ENCODE data around the gene GPR3. TPM values are rescaled to one million over a fixed set of nuclear protein-coding genes. Genes with fewer than 3 reads are reported as not detected.
A peak's percentile ranks its signal among the peaks of the same experiment; 100 is the strongest.

The GPR3 gene
- total and polyA plus RNA-seq, 10 of the 15 experiments (the other 5 are each of a cell fraction or from before 2014, with no cell fraction given): 0.33 to 1.4 (median 0.63) TPM; not detected in 3

GRCh38 chr1:27357281-27358037 lies 35.0 kb upstream of the GPR3 start (continued):
- TF ChIP-seq, protein P1, sequence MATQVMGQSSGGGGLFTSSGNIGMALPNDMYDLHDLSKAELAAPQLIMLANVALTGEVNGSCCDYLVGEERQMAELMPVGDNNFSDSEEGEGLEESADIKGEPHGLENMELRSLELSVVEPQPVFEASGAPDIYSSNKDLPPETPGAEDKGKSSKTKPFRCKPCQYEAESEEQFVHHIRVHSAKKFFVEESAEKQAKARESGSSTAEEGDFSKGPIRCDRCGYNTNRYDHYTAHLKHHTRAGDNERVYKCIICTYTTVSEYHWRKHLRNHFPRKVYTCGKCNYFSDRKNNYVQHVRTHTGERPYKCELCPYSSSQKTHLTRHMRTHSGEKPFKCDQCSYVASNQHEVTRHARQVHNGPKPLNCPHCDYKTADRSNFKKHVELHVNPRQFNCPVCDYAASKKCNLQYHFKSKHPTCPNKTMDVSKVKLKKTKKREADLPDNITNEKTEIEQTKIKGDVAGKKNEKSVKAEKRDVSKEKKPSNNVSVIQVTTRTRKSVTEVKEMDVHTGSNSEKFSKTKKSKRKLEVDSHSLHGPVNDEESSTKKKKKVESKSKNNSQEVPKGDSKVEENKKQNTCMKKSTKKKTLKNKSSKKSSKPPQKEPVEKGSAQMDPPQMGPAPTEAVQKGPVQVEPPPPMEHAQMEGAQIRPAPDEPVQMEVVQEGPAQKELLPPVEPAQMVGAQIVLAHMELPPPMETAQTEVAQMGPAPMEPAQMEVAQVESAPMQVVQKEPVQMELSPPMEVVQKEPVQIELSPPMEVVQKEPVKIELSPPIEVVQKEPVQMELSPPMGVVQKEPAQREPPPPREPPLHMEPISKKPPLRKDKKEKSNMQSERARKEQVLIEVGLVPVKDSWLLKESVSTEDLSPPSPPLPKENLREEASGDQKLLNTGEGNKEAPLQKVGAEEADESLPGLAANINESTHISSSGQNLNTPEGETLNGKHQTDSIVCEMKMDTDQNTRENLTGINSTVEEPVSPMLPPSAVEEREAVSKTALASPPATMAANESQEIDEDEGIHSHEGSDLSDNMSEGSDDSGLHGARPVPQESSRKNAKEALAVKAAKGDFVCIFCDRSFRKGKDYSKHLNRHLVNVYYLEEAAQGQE (IDR thresholded peaks at IDR 0.05; ENCODE audit: low read depth, low read length): no peak
- TF ChIP-seq TCF12 (IDR thresholded peaks at IDR 0.05; ENCODE audit: low read depth, low read length) (peak; percentile 87), EGR1 (IDR thresholded peaks at IDR 0.05; ENCODE audit: borderline replicate concordance in 1 of 2, low read depth in 2 of 2, low read length in 2 of 2) (peak in 1 of 2 experiments; percentile 80; a peak in 2 of 3 replicates), TCF7 (IDR thresholded peaks at IDR 0.05; ENCODE audit: borderline replicate concordance) (no peak), BACH1 (IDR thresholded peaks at IDR 0.05; ENCODE audit: borderline replicate concordance) (peak; percentile 34; the same call in 1 of the 2 replicates), KLF5 (IDR thresholded peaks at IDR 0.05; ENCODE audit: partially characterized antibody) (peak; percentile 57), SMC3 (IDR thresholded peaks at IDR 0.05; ENCODE audit: borderline replicate concordance, low read length) (peak; percentile 70), HCFC1 (IDR thresholded peaks at IDR 0.05; ENCODE audit: low read length) (no peak), YBX1 (IDR thresholded peaks at IDR 0.05) (no peak), TCF3 (IDR thresholded peaks at IDR 0.05; ENCODE audit: borderline replicate concordance, insufficient read depth, low read depth, low read length) (peak; percentile 94), RAD21 (IDR thresholded peaks at IDR 0.05; ENCODE audit: insufficient read depth, low read depth, low read length) (peak; percentile 49), POLR2AphosphoS2 (IDR thresholded peaks at IDR 0.05; ENCODE audit: low read depth, low read length) (no peak), RELB (IDR thresholded peaks at IDR 0.05; ENCODE audit: low read depth) (no peak), YY1 (IDR thresholded peaks at IDR 0.05; ENCODE audit: low read depth, low read length) (0 out of 2 replicates have a peak, but pooled peaks have one; percentile 37), SIN3A (IDR thresholded peaks at IDR 0.05; ENCODE audit: low read depth, low read length) (no peak), CTCF (IDR thresholded peaks at IDR 0.05 in 2 of 3, conservative IDR thresholded peaks at IDR 0.05 in 1 of 3; ENCODE audit: control insufficient read depth in 2 of 3, extremely low read depth in 1 of 3, insufficient read depth in 1 of 3, low read depth in 3 of 3, low read length in 3 of 3) (peak; percentile 90 to 96 (median 93); a peak in 5 of 6 replicates), IKZF1 (conservative IDR thresholded peaks at IDR 0.05) (0 out of 2 replicates have a peak, but pooled peaks have one; percentile 30)
- TF ChIP-seq, protein P2, sequence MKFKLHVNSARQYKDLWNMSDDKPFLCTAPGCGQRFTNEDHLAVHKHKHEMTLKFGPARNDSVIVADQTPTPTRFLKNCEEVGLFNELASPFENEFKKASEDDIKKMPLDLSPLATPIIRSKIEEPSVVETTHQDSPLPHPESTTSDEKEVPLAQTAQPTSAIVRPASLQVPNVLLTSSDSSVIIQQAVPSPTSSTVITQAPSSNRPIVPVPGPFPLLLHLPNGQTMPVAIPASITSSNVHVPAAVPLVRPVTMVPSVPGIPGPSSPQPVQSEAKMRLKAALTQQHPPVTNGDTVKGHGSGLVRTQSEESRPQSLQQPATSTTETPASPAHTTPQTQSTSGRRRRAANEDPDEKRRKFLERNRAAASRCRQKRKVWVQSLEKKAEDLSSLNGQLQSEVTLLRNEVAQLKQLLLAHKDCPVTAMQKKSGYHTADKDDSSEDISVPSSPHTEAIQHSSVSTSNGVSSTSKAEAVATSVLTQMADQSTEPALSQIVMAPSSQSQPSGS (IDR thresholded peaks at IDR 0.05; ENCODE audit: low read length): no peak
- TF ChIP-seq, protein P3, sequence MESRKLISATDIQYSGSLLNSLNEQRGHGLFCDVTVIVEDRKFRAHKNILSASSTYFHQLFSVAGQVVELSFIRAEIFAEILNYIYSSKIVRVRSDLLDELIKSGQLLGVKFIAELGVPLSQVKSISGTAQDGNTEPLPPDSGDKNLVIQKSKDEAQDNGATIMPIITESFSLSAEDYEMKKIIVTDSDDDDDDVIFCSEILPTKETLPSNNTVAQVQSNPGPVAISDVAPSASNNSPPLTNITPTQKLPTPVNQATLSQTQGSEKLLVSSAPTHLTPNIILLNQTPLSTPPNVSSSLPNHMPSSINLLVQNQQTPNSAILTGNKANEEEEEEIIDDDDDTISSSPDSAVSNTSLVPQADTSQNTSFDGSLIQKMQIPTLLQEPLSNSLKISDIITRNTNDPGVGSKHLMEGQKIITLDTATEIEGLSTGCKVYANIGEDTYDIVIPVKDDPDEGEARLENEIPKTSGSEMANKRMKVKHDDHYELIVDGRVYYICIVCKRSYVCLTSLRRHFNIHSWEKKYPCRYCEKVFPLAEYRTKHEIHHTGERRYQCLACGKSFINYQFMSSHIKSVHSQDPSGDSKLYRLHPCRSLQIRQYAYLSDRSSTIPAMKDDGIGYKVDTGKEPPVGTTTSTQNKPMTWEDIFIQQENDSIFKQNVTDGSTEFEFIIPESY (IDR thresholded peaks at IDR 0.05): no peak
